Osteoblast (primary cell): ENCODE results near the gene PPM1L. TPM values are rescaled to one million over a fixed set of nuclear protein-coding genes. Genes with fewer than 3 reads are reported as not detected.

Source experiments
- DNase-seq: peaks from one replicate; pipeline ENCODE4 v3.0.0; 2011; ENCODE audit warnings: low spot score, mixed read lengths; ENCODE audit not compliant: insufficient read length; ENCODE audit errors: missing footprints
- H2AFZ ChIP-seq: 2 replicates; pipeline ENCODE4 v1.6.0; 2011; ENCODE audit warnings: mild to moderate bottlenecking, low read length
- H3K27ac ChIP-seq: 2 replicates; pipeline ENCODE4 v1.5.1; 2011; ENCODE audit warnings: mild to moderate bottlenecking, low read depth, low read length, moderate library complexity
- H3K27me3 ChIP-seq: 2 replicates; pipeline ENCODE4 v1.6.0; 2012; ENCODE audit warnings: mild to moderate bottlenecking, control low read depth, inconsistent platforms, low read length, moderate library complexity; ENCODE audit not compliant: insufficient read depth
- H3K36me3 ChIP-seq: 2 replicates; pipeline ENCODE4 v1.5.1; 2011; ENCODE audit warnings: mild to moderate bottlenecking, low read length, control low read depth, moderate library complexity; ENCODE audit not compliant: insufficient read depth
- H3K4me1 ChIP-seq: 2 replicates; pipeline ENCODE4 v1.5.1; 2011; ENCODE audit warnings: mild to moderate bottlenecking, low read length, control low read depth, moderate library complexity; ENCODE audit not compliant: insufficient read depth
- H3K4me2 ChIP-seq: 2 replicates; pipeline ENCODE4 v1.6.0; 2011; ENCODE audit warnings: mild to moderate bottlenecking, low read length; ENCODE audit not compliant: insufficient read depth
- H3K4me3 ChIP-seq: fragments of 200-600 bp; sonication (generic); 3 replicates; pipeline ENCODE4 v1.5.1; 2012; ENCODE audit warnings: mild to moderate bottlenecking, low read length, inconsistent platforms; ENCODE audit not compliant: insufficient read depth
- H3K79me2 ChIP-seq: 2 replicates; pipeline ENCODE4 v1.6.0; 2012; ENCODE audit warnings: mild to moderate bottlenecking, low read length, control low read depth, inconsistent platforms; ENCODE audit not compliant: insufficient read depth
- H3K9me3 ChIP-seq: 2 replicates; pipeline ENCODE4 v1.5.1; 2011; ENCODE audit warnings: low read depth, low read length, control low read depth
- H4K20me1 ChIP-seq: 2 replicates; pipeline ENCODE4 v1.6.0; 2012; ENCODE audit warnings: mild to moderate bottlenecking, low read length, control low read depth; ENCODE audit not compliant: insufficient read depth
- CTCF ChIP-seq: IDR thresholded peaks from 2 replicates; pipeline ENCODE4 v1.5.1; 2011; ENCODE audit warnings: mild to moderate bottlenecking, low read depth, low read length, moderate library complexity; ENCODE audit errors: extremely low read depth
- total RNA-seq: library from RNA; depleted of rRNA; stranded (reverse); fragments of >200 nt; gene quantifications from 2 replicates; pipeline ENCODE4 v1.2.3, GENCODE V29; 2012

The PPM1L gene
- total RNA-seq, 1 donor, result 4.3 TPM

- H3K27ac ChIP-seq, result no peak overlapping the region
- no peaks in the 10 kb centered on the region for H3K79me2 ChIP-seq
- no peak overlapping the region for H2AFZ ChIP-seq
- H4K20me1 ChIP-seq, result no peaks in the 10 kb centered on the region
- TF ChIP-seq CTCF, result no peak
- no peak overlapping the region for H3K4me3 ChIP-seq
- H3K27me3 ChIP-seq, result no peaks in the 10 kb centered on the region
- no peaks in the 10 kb centered on the region for H3K9me3 ChIP-seq
- no peaks in the 10 kb centered on the region for H3K36me3 ChIP-seq
- no peak overlapping the region for H3K4me2 ChIP-seq
- no peak for DNase-seq
- H3K4me1 ChIP-seq, result peaks cover 8% of the 10 kb centered on the region
Observed at GRCh38 chr3:161064413-161064812, 308.4 kb downstream of the PPM1L start.

GRCh38 chr3:161066930-161067329 is 310.9 kb downstream of the PPM1L start:
- no peaks in the 10 kb centered on the region for H3K36me3 ChIP-seq

GRCh38 chr3:161067335-161067734 is 311.3 kb downstream of the PPM1L start:
- DNase-seq, result no peak
- H3K27ac ChIP-seq, result no peak overlapping the region
- no peak overlapping the region for H3K4me3 ChIP-seq
- H3K9me3 ChIP-seq, result no peaks in the 10 kb centered on the region
- no peak overlapping the region for H2AFZ ChIP-seq
- H3K36me3 ChIP-seq, result no peaks in the 10 kb centered on the region
- H3K4me2 ChIP-seq, result no peak overlapping the region
- TF ChIP-seq CTCF, result no peak
- H3K4me1 ChIP-seq, result peaks cover 26% of the 10 kb centered on the region
- no peaks in the 10 kb centered on the region for H3K79me2 ChIP-seq
- no peaks in the 10 kb centered on the region for H4K20me1 ChIP-seq
- no peaks in the 10 kb centered on the region for H3K27me3 ChIP-seq

More at GRCh38 chr3:161066930-161067329, 310.9 kb downstream of the PPM1L start:
- H3K27me3 ChIP-seq, result no peaks in the 10 kb centered on the region
- H3K4me3 ChIP-seq, result no peak overlapping the region
- no peak overlapping the region for H3K4me2 ChIP-seq
- TF ChIP-seq CTCF, result no peak
- no peak for DNase-seq
- H2AFZ ChIP-seq, result no peak overlapping the region
- H3K4me1 ChIP-seq, result peaks cover 26% of the 10 kb centered on the region
- H3K27ac ChIP-seq, result no peak overlapping the region
- H3K79me2 ChIP-seq, result no peaks in the 10 kb centered on the region
- no peaks in the 10 kb centered on the region for H4K20me1 ChIP-seq
- H3K9me3 ChIP-seq, result no peaks in the 10 kb centered on the region

GRCh38 chr3:161069511-161070251 is 313.6 kb downstream of the PPM1L start:
- peak overlapping the region; percentile 16 for H2AFZ ChIP-seq
- H3K4me3 ChIP-seq, result peak overlapping the region; percentile 17
- H3K27me3 ChIP-seq, result no peaks in the 10 kb centered on the region
- peak overlapping the region; percentile 44 for H3K27ac ChIP-seq
- peak overlapping the region; percentile 37 for H3K4me2 ChIP-seq
- no peaks in the 10 kb centered on the region for H3K36me3 ChIP-seq
- no peaks in the 10 kb centered on the region for H3K79me2 ChIP-seq
- H4K20me1 ChIP-seq, result no peaks in the 10 kb centered on the region
- H3K4me1 ChIP-seq, result peaks cover 26% of the 10 kb centered on the region
- peak; percentile 85 for DNase-seq
- H3K9me3 ChIP-seq, result no peaks in the 10 kb centered on the region
- no peak for TF ChIP-seq CTCF
